DND-41 (cell line): ENCODE measurements around the gene ATAD3B.

Experiments
- ATAC-seq: fragments of 200-7000 bp; cut with Tn5 transposase; 3 replicates; pipeline ENCODE4 v1.9.1; 2021; ENCODE audit warnings: low read depth; ENCODE audit not compliant: insufficient read depth
- DNase-seq: peaks from one replicate; pipeline ENCODE4 v3.0.0-alpha.2; 2020
- H2AFZ ChIP-seq: 2 replicates; pipeline ENCODE4 v1.6.0; 2012; ENCODE audit warnings: low read depth, low read length
- H3K27ac ChIP-seq: 2 replicates; pipeline ENCODE4 v1.5.1; 2012; ENCODE audit warnings: low read length, inconsistent platforms
- H3K27me3 ChIP-seq: fragments of 200-600 bp; sonication (generic); 2 replicates; pipeline ENCODE4 v1.6.0; 2012; ENCODE audit warnings: low read length, mild to moderate bottlenecking, inconsistent platforms; ENCODE audit not compliant: insufficient read depth, poor library complexity
- H3K36me3 ChIP-seq: 2 replicates; pipeline ENCODE4 v1.5.1; 2012; ENCODE audit warnings: low read length, inconsistent platforms; ENCODE audit not compliant: insufficient read depth
- H3K4me1 ChIP-seq: 2 replicates; pipeline ENCODE4 v1.5.1; 2012; ENCODE audit warnings: mild to moderate bottlenecking, low read length; ENCODE audit not compliant: insufficient read depth
- H3K4me2 ChIP-seq: 2 replicates; pipeline ENCODE4 v1.6.0; 2012; ENCODE audit warnings: mild to moderate bottlenecking, moderate library complexity, low read length, inconsistent platforms; ENCODE audit not compliant: insufficient read depth
- H3K4me3 ChIP-seq, 2 experiments: fragments of 200-600 bp in 1 of 2; shearing (Covaris generic) in 1 of 2; 2 replicates each; pipeline ENCODE4 v1.5.1; 2012 to 2016; ENCODE audit warnings: inconsistent platforms in 2 of 2, low read length in 2 of 2, mild to moderate bottlenecking in 2 of 2, low read depth in 1 of 2, moderate library complexity in 1 of 2
- H3K79me2 ChIP-seq: 2 replicates; pipeline ENCODE4 v1.6.0; 2012; ENCODE audit warnings: low read length, inconsistent platforms; ENCODE audit not compliant: insufficient read depth
- H3K9ac ChIP-seq: 2 replicates; pipeline ENCODE4 v1.6.0; 2012; ENCODE audit warnings: low read depth, mild to moderate bottlenecking, inconsistent platforms, low read length, moderate library complexity
- H3K9me3 ChIP-seq: 2 replicates; pipeline ENCODE4 v1.5.1; 2012; ENCODE audit warnings: low read length, moderate library complexity, mild to moderate bottlenecking, inconsistent platforms; ENCODE audit not compliant: insufficient read depth, severe bottlenecking
- H4K20me1 ChIP-seq: 2 replicates; pipeline ENCODE4 v1.6.0; 2012; ENCODE audit warnings: low read length; ENCODE audit not compliant: insufficient read depth
- EZH2 ChIP-seq: IDR thresholded peaks from 3 replicates; pipeline ENCODE4 v1.6.1; 2012; ENCODE audit warnings: borderline replicate concordance, low read depth, mild to moderate bottlenecking, moderate library complexity, low read length, inconsistent platforms; ENCODE audit not compliant: severe bottlenecking
- TF ChIP-seq, protein P1 (sequence below): IDR thresholded peaks from 2 replicates; pipeline ENCODE4 v1.5.1; 2012; ENCODE audit warnings: borderline replicate concordance, low read length, moderate library complexity, mild to moderate bottlenecking; ENCODE audit not compliant: poor library complexity, severe bottlenecking; ENCODE audit errors: extremely low read depth

Gene ATAD3B

GRCh38 chr1:1435106-1435903, 36.3 kb upstream of the ATAD3B start, which contains the start of gene VWA1:
TSS of gene VWA1 (plus strand) at chr1:1435690. CDS start at chr1:1435749, 59 bp downstream.
- ATAC-seq, result no peak
- Histone ChIP-seq H3K79me2 (no peaks in the 10 kb centered on the region), H2AFZ (no peak within 1 kb of the TSS), H3K27me3 (no peaks in the 10 kb centered on the region), H3K27ac (no peak within 1 kb of the TSS), H3K36me3 (no peaks in the 10 kb centered on the region), H3K9ac (no peak within 1 kb of the TSS), H3K4me2 (no peak within 1 kb of the TSS), H4K20me1 (no peaks in the 10 kb centered on the region), H3K9me3 (no peaks in the 10 kb centered on the region), H3K4me3 (no peak within 1 kb of the TSS), H3K4me1 (no peaks in the 10 kb centered on the region)
- no peak for DNase-seq
- TF ChIP-seq EZH2, result no peak
- TF ChIP-seq, protein P1, sequence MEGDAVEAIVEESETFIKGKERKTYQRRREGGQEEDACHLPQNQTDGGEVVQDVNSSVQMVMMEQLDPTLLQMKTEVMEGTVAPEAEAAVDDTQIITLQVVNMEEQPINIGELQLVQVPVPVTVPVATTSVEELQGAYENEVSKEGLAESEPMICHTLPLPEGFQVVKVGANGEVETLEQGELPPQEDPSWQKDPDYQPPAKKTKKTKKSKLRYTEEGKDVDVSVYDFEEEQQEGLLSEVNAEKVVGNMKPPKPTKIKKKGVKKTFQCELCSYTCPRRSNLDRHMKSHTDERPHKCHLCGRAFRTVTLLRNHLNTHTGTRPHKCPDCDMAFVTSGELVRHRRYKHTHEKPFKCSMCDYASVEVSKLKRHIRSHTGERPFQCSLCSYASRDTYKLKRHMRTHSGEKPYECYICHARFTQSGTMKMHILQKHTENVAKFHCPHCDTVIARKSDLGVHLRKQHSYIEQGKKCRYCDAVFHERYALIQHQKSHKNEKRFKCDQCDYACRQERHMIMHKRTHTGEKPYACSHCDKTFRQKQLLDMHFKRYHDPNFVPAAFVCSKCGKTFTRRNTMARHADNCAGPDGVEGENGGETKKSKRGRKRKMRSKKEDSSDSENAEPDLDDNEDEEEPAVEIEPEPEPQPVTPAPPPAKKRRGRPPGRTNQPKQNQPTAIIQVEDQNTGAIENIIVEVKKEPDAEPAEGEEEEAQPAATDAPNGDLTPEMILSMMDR, result no peak

GRCh38 chr1:1435911-1436629, 35.5 kb upstream of the ATAD3B start:
- Histone ChIP-seq H4K20me1 (no peaks in the 10 kb centered on the region), H3K27me3 (no peaks in the 10 kb centered on the region), H3K4me3 (no peak overlapping the region), H3K27ac (no peak overlapping the region), H3K79me2 (no peaks in the 10 kb centered on the region), H3K4me2 (no peak overlapping the region), H2AFZ (no peak overlapping the region), H3K36me3 (no peaks in the 10 kb centered on the region), H3K9ac (no peak overlapping the region), H3K4me1 (no peaks in the 10 kb centered on the region), H3K9me3 (no peaks in the 10 kb centered on the region)
- TF ChIP-seq, protein P1, result no peak
- no peak for TF ChIP-seq EZH2
- ATAC-seq (no peak), DNase-seq (no peak)

DNA sequence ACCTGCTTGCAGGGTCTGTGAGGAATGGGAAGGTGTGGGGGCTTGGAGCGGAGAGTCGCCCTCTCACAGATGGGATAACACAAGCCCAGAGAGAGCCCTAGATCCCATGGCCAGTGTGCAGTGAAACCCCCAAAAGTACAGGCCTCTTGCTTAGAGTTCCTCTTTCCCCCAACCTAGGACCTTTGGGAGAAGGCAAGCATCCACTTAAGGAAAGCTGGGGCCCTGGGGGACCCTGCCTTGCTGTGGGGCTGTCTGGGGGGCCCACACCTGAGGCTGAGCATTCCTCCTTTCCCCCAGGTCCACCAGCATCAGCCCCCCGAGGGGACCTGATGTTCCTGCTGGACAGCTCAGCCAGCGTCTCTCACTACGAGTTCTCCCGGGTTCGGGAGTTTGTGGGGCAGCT, 34.9 kb upstream of the ATAD3B start:
- Histone ChIP-seq H3K4me2 (no peak overlapping the region), H3K79me2 (no peaks in the 10 kb centered on the region), H3K27me3 (no peaks in the 10 kb centered on the region), H3K36me3 (no peaks in the 10 kb centered on the region), H3K9me3 (no peaks in the 10 kb centered on the region), H3K4me3 (no peak overlapping the region), H2AFZ (no peak overlapping the region), H3K9ac (no peak overlapping the region), H4K20me1 (no peaks in the 10 kb centered on the region), H3K27ac (no peak overlapping the region), H3K4me1 (no peaks in the 10 kb centered on the region)
- no peak for ATAC-seq
- no peak for DNase-seq
- no peak for TF ChIP-seq EZH2
- TF ChIP-seq, protein P1, result no peak
